Measurements from ENCODE around the gene LYSMD2.
A peak's percentile ranks its signal among the peaks of the same experiment; 100 is the strongest.

Gene LYSMD2

GRCh38 chr15:51751697-51752683 is 14.5 kb upstream of the LYSMD2 start:
- DNase-seq = peak; percentile 43

DNA sequence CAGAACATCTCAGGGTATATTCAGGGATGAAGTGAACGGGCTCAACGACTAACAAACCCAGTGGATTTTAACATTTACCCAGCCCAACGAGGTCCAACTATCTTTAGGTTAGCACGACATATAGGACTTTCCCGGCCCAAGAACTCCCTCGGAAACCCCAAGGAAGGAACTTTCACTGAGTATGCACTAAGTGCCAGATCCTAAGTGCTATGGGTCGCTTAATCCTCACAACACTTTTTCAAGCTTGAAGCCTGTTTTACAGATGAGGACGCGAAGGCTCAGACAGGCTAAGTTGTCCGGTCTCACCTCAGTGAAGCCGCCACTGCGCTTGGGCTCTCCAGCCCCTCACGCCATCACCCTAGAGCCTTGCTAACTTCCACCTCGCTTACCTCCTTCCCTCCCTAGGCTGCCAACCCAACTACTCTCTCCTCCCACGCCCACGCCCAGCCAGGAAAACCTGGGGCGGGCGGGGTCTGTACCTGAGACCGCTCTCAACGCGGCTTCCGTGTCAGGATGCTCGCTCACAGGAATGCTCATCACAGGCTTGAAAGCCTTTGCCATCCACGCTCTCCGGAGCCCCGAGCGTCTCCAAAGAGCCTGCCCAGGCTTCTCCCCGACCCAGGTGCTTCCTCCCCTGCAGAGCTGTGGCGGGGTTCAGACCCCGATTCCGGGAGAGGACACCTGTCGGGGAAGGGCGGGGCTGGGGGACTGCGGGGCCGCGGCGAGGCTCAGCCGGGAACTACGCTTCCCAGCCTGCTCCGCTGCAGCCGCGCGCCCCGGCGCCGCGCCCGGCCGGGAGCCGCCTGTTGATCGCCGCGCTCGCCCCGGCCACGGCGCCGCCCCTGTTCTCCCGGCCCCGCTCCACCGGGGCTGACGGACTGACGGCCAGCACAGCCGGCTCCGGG is 13.6 kb upstream of the LYSMD2 start, which contains the start of gene TMOD2:
Gene TMOD2, plus strand, starts transcription at position 806 of the 905 bp plus-strand sequence. CDS start 14,845 bp downstream, outside the sequence.
- peak; percentile 68 for DNase-seq

- DNase-seq = no peak
Observed at GRCh38 chr15:51750186-51750585, 12.7 kb upstream of the LYSMD2 start.

GRCh38 chr15:51749307-51749706 is 11.9 kb upstream of the LYSMD2 start:
- DNase-seq = no peak

DNA sequence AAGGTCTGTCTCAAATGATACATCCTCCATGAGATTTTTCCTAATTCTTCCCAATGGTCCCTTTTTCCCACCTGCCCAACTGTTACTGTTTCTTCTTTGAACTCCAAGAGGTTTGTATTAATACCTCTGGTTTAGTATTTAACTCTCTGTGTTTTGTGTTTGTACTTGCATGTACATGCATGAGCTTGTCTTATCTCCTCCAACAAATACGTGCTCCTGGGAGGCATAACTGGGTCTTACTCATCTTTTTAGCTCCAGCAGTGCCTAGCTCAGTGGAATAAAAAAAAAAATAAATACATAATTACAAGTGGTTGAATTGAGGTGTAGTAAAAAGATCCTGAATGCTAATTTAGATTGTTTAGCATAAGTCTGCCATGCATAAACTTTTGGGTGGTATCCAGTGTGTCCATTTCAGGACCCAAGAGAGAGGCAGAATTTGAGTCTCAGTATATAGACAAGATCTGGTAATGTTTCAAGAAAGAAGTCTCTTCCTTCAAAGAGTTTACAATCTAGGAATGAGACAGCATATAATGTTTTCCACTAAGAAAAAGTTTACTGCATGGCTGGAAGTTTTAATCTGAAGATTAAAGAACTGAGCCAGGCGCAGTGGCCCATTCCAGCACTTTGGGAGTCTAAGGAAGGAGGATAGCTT is 1.7 kb upstream of the LYSMD2 start:
- no peak for DNase-seq

DNA sequence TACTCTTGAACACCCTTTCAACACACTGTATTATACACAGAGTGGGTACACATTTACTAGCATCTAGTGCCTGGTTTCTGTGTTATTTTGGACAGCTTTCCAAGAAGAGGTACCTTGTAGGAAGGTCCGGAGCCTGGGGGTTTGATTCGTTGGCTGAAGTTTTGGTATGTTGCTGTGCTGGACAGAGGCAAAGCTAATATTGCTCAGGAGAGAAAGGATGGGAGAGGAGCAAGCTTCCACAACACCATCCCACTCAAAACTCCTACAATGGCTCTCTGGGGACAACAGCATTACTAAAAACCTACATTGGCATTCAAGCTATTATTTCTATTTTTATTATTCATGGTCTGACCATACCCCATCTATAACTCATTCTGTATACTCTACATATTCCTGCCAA is 1.1 kb upstream of the LYSMD2 start:
- DNase-seq = no peak

- DNase-seq = peak; percentile 71
Observed at GRCh38 chr15:51736751-51737521, 519 bp downstream of the LYSMD2 start.

DNA sequence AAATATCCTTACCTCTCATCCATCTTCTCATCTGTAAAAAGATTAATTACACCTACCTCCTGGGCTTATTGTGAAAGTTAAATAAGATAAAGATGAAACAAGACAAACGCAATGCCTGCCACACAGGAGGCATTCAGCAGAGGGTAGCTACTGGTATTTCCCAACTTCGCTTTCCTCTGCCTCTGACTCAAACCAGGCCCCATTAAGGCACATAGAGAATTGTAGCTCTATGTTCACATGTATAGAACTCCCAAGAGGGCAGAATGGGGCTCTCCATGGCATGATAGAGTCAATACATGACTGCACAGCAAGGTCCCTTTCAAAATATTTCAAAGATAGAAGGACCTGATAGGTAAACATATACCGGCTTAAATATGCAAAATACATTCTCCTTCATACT is 1.4 kb downstream of the LYSMD2 start:
- DNase-seq = peak; percentile 43

DNA sequence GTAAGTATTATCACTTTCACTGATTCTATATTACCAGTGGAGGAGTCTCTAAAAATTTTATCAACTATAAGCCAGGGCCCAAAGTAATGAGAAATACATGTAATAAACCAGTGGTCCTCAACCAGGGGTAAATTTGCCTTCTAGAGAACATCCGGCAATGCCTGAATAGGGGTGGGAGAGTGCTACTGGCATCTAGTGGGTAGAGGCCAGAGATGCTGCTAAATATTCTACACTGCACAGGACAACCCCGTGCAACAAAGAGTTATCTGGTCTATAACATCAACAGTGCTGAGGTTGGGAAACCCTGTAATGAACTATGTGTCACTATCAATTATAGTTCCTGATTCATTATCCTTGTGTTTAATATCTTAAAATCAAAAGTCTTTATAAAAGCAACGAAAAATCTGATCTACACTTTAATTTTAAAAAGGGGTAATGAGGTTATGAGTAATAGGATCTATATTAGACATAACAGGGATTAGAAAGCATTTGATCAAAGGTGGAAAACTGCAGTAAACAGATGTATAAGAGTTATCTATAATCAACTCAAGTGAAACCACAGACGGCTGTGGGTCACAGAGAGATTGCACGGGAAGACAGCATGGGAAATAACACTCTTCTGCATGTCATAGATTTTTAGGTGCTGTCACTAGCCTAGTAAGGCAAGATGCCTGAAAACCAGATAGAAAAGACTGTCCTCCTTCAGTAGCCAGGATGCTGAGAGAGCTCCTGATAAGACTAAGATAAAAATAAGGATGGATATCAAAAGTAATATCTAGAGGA is 2.0 kb downstream of the LYSMD2 start:
- no peak for DNase-seq

GRCh38 chr15:51732646-51733045 is 4.8 kb downstream of the LYSMD2 start:
- no peak for DNase-seq

- peak; percentile 32 for DNase-seq
Observed at GRCh38 chr15:51731549-51732267, 5.7 kb downstream of the LYSMD2 start.

- no peak for DNase-seq
Observed at GRCh38 chr15:51727141-51727897, 10.1 kb downstream of the LYSMD2 start.

GRCh38 chr15:51726302-51727073 is 11.0 kb downstream of the LYSMD2 start:
- DNase-seq = peak; percentile 51

DNA sequence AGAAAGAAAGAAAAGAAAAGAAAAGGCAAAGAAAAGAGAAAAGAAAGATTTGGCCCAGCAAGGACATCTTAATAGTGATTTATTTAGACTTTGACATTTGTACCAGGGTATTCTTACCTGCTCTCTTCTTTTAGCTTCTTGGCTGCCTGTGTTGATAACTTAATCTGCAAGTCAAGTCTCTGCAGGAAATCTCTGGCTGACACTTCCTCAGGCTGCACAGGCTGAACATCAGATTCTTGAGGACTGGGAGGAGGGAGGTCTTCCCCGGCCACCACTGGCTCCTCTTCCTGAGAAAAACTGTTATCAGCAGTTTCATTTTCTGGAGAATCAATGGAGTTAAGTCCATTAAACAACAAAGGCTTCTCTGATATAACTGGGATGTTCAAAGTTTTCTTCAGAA is 12.8 kb downstream of the LYSMD2 start:
- DNase-seq = no peak

DNA sequence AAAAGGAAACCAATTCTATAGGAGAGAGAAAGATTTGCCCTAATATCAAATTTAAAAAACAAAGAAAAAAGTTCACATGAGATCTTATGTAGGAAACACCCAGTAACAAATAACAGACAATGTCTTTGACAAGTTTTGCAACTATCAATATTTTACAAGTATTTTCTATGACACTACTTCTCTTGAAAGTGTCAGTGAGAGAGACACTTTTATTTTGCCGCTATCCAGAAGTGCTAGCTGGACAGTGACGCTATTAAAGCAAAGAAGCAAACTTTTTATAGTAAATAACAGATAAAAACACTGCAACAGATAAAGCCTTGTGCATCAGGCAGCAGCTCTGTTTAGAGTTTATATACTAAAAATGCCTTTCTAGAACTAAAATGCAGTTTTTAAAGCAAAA is 13.3 kb downstream of the LYSMD2 start:
- DNase-seq = no peak

- no peak for DNase-seq
Observed at GRCh38 chr15:51721199-51721960, 16.1 kb downstream of the LYSMD2 start.

GRCh38 chr15:51720201-51720995 is 17.1 kb downstream of the LYSMD2 start:
- no peak for DNase-seq

All from stimulated activated CD8-positive, alpha-beta memory T cell treated with anti-CD3 and anti-CD28 coated beads, Interleukin-4, amount 100 ng/mL, for 48 hours (primary cell).